ENCODE data around the gene TXNDC11.
A peak's percentile ranks its signal among the peaks of the same experiment; 100 is the strongest.

TXNDC11 gene

GRCh38 chr16:11687601-11688519, 54.8 kb downstream of the TXNDC11 start:
- no peak for DNase-seq

GRCh38 chr16:11686713-11687380, 55.8 kb downstream of the TXNDC11 start:
- no peak for DNase-seq

- no peak for DNase-seq
Measured at GRCh38 chr16:11685844-11686618, 56.6 kb downstream of the TXNDC11 start.

GRCh38 chr16:11684231-11685025, 58.2 kb downstream of the TXNDC11 start:
- DNase-seq = no peak

GRCh38 chr16:11683145-11683544, 59.5 kb downstream of the TXNDC11 start:
- no peak for DNase-seq

- peak; percentile 52 for DNase-seq
Measured at GRCh38 chr16:11682655-11683096, 60.0 kb downstream of the TXNDC11 start.

GRCh38 chr16:11681976-11682654, 60.5 kb downstream of the TXNDC11 start:
- DNase-seq = no peak

- no peak for DNase-seq
Measured at GRCh38 chr16:11681556-11681955, 61.1 kb downstream of the TXNDC11 start.

- DNase-seq = no peak
Measured at GRCh38 chr16:11679941-11680911, 62.4 kb downstream of the TXNDC11 start.

GRCh38 chr16:11679250-11679649, 63.4 kb downstream of the TXNDC11 start:
- DNase-seq = no peak

GRCh38 chr16:11677959-11678881, 64.4 kb downstream of the TXNDC11 start:
- DNase-seq = no peak

GRCh38 chr16:11677451-11677951, 65.2 kb downstream of the TXNDC11 start:
- no peak for DNase-seq

GRCh38 chr16:11676799-11677198, 65.9 kb downstream of the TXNDC11 start:
- DNase-seq = no peak

- DNase-seq = no peak
Measured at GRCh38 chr16:11675561-11676511, 66.8 kb downstream of the TXNDC11 start.

GRCh38 chr16:11674818-11675560, 67.7 kb downstream of the TXNDC11 start:
- DNase-seq = no peak

GRCh38 chr16:11674001-11674817, 68.4 kb downstream of the TXNDC11 start:
- DNase-seq = no peak
